Right kidney (tissue), 1 donor: ENCODE measurements around the gene CYYR1.

Source experiments
- DNase-seq: peaks from one replicate; pipeline ENCODE4 v3.0.0-alpha.2; 2016

CYYR1 gene

GRCh38 chr21:26437326-26438009, 135.6 kb downstream of the CYYR1 start:
- DNase-seq, result no peak

GRCh38 chr21:26433386-26433785, 139.7 kb downstream of the CYYR1 start:
- no peak for DNase-seq

GRCh38 chr21:26432410-26432809, 140.7 kb downstream of the CYYR1 start:
- no peak for DNase-seq

- DNase-seq, result no peak
Observed at GRCh38 chr21:26425576-26425975, 147.5 kb downstream of the CYYR1 start.

- DNase-seq, result no peak
Observed at GRCh38 chr21:26423511-26423910, 149.6 kb downstream of the CYYR1 start.

GRCh38 chr21:26422706-26423105, 150.4 kb downstream of the CYYR1 start:
- DNase-seq, result no peak

- no peak for DNase-seq
Observed at GRCh38 chr21:26422138-26422537, 150.9 kb downstream of the CYYR1 start.

GRCh38 chr21:26421724-26422123, 151.4 kb downstream of the CYYR1 start:
- DNase-seq, result no peak
